SW 1271 (cell line): ENCODE measurements around the gene LRBA.

Experiments used
- DNase-seq, 2 experiments: peaks; one replicate each; lab custom pipeline; 2025; lab: John Stamatoyannopoulos, UW

LRBA gene

DNA sequence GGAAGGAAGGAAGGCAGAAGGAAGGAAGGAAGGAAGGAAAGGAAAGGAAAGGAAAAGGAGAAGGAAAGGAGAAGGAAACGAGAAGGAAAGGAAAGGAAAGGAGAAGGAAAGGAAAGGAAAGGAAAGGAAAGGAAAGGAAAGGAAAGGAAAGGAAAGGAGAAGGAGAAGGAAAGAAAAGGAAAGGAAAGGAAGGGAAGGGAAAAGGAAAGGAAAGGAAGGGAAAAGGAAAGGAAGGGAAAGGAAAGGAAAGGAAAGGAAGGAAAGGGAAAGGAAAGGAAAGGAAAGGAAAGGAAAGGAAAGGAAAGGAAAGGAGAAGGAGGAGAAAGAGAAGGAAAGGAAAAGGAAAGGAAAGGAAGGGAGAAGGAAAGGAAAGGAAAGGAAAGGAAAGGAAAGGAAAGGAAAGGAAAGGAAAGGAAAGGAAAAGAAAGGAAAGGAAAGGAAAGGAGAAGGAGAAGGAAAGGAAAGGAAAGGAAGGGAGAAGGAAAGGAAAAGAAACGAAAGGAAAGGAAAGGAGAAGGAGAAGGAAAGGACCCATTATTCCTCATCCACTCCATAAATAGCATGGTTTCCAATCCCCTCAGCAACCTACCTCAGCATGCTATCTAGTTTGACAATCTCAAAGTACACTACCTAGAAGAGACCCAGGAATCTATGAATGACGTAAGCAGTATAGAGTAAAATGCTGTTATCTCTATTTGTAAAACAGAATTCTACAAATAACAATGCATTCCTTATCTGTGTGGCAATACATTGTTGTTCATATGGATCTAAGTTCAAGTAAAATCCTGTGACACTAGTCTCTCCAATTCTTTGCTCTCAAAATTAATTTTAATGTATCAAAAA lies 209.7 kb downstream of the LRBA start:
- DNase-seq, result no peak

DNA sequence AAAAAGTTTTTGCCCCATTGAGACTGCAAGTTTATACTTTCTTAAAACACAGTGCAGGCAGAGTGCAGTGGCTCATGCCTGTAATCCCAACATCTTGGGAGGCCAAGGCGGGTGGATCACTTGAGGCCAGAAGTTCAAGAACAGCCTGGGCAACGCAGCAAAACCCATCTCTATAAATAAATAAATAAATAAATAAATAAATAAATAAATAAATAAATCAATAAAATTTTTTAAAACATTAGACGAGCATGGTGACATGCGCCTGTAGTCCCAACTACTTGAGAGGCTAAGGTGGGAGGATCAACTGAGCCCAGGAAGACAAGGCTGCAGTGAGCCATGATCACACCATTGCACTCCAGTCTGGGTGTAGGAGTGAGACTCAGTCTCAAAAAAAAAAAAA lies 213.3 kb downstream of the LRBA start:
- no peak for DNase-seq

DNA sequence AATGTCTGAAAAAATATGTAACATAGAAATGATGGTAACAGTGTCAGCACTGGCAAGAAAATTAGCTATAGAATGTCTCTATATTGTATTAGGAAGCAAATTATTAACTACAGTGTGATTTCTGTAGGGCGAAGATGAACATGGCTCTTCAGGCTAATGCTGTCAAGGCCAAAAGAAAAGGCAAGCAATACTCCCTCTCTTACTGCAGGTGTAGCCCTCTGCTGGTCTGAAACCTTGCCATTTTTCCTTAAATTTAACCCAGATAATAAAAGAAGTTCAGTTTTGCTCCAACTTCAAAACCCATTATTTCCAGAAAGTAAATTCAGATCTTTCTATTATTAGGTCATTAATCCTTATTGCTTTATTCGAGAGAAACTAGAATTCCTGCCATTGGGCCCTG lies 215.9 kb downstream of the LRBA start:
- peak in 1 of 2 experiments; percentile 7 for DNase-seq

DNA sequence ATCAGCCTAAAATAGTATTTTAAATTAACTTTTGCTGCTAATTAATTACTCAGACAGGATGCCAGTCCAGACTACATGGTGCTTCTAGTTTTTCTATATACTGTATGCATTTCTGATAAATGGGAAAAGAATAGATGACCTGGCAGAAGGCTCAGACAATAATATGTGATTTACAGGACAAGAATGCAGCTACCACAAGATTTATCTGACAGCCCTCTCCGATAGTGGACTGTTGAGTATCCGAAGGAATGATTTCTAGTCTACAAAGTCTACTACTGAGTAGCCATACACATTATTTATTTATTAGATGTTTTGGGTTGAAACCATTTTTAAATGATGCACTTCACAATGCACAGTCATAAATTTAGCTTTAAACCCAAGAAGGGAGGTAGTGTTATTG lies 220.4 kb downstream of the LRBA start:
- DNase-seq, result no peak

DNA sequence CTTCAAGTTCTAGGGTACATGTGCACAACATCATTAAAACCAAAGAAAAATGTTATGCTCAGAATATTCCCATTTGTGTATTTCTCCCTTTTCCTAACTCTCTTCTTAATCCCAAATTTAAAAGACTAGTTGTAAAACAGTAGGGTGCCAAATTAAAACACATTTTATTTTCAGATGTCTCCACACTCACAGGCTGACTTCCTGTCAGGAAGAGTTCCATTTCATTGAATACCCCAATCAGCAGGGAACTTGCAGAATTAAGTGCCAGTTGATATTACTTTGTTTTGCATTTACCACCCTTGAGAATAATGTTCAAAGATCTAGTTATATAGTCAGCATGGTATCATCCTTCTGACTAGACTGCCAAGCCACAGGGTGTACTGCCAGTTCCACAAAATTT lies 225.2 kb downstream of the LRBA start:
- no peak for DNase-seq

DNA sequence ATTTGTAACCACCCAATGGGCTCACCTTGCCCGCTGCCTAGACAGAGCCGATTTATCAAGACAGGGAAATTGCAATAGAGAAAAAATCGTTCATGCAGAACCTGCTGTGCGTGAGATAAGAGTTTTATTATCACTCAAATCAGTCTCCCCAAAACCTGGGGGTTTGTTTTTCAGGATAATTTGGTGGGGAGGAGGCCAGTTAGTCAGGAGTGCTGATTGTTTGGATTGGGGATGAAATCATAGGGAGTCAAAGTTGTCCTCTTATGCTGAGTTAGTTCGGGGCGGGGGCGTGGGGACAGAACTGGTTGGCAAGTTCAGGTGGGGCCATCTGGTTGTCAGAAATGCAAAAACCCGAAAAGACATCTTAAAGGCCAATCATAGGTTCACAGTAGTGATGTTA lies 230.1 kb downstream of the LRBA start:
- no peak for DNase-seq

DNA sequence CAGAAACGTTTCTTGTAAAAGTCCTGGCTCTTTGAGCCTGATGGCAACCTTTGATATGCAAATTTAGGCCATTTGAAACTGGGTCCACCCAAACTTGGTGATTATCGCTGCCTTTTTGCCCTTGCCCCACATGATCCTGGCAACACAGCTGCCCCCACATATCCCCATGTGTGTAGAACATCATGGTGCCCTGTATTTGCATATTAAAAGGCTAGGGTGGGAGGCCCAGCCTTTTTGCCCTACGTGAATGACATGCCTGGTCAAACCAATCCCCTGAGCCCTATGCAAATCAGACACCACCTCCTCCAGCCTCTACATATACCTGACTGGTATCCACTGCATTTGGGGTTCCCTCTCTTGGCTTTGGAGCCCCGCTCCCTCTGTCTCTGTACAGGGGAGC lies 230.8 kb downstream of the LRBA start:
- DNase-seq, result no peak

DNA sequence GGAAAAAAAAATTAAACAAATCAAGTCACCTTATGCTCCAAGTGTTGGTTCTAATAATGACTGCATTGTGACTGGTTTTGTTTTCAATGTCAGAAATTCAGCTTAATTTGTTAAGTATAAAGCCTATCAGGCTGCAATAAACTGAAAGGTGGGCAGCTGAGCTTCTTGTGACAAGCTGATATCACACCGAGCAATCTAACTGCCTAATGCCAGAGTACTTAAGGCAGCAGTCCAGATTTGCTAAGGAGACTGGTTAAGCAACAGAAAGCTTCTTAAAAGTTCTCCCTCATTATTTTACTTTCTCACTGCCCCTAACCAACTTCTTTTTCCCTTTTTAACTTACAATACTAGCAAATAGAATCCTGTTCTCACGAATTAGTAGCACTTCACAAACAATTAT lies 232.2 kb downstream of the LRBA start:
- no peak for DNase-seq

DNA sequence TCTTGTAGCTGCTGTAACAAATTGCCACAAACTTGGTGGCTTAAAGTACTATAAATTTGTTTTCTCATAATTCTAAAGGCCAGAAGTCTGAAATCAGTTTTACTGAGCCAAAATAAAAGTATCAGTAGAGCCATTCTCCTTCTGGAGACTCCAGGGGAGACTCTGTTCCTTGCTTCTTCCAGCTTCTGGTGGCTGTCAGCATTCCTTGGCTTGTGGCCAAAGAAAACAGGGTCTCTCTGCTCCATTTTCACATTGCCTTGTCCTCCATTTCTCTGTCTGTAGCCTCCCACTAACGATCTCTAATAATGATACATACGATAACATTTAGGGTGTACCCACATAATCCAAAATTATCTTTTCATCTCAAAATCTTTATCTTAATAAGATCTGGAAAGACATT lies 232.8 kb downstream of the LRBA start:
- no peak for DNase-seq

DNA sequence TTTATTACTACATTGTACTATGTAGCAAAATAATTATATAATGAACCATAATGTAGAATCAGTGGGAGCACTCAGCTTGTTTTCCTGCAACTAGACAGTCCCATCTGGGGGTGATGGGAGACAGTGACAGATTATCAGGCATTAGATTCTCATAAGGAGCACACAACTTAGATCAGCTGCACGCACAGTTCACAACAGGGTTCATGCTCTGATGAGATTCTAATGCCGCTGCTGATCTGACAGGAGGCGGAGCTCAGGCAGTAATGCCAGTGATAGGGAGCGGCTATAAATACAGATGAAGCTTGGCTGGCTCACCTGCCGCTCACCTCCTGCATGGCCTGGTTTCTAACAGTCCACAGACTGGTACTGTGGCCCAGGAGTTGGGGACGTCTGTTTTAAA lies 233.9 kb downstream of the LRBA start:
- DNase-seq, result no peak

DNA sequence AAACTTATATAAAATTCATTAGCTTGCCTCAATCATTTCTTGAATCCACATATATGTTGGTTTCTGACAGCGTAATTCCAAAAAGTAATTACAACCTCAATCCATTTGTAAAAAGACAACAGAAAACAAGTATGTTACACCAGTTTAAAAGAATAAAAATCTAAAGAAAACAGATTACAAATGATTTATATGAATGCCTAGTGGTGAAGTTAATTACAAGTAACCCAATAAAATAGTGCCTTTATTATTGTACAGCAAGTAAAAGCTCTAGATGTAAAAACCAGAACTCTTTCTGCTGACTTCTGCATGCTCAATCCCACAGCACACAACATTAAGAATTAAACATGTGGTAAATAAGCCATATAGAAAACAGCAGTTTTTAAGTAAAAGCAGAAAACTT lies 235.4 kb downstream of the LRBA start:
- no peak for DNase-seq

DNA sequence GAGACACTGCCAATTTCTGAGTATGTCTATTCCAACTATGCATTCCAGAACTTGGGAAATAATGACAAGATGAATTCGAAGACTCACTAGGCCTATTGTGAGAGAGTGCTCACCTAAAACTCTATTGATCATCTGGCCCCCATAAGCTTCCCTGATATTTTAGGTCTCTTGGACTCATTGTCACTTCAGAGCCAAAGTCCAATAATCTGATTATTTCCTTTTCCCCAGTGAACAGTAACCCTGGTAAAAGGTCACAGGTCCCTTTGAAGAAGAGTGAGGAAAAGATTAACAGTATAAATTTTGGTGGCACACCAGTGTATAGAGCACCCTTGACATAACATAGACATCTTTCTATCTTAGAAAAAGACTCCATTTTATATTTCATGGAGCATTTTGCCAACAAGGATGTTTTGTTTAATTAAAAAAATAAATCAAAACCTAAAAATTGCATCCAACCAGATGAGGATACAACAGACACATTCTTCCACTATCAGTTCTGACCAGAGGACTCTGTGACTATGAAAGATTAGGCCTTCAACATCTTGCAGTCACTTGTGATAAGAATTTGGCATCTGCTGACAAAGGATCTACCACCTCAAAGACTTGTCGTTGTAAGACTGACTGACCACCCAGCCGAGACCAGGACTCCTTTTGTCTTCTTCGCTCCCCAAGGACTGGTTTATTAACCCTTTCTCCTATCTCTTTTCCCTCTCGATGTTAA lies 241.2 kb downstream of the LRBA start:
- DNase-seq, result no peak

DNA sequence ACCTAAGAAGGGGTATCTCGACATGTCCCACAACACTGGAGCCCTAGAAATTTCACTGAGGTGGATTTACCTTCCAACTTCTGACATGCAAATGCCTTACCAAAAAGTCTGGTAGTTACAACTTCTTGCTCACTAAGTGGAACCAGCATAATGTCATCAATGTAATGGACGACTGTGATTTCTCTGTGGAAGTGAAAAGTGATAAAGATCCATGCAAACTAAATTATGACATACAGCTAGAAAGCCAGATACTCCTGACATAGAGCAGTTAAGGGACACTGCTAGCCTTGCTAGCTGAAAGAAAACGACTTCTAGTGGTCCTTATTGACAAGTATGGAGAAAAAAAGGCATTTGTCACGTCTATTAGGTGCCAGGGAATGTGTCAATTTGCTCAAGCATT lies 242.1 kb downstream of the LRBA start:
- no peak for DNase-seq

DNA sequence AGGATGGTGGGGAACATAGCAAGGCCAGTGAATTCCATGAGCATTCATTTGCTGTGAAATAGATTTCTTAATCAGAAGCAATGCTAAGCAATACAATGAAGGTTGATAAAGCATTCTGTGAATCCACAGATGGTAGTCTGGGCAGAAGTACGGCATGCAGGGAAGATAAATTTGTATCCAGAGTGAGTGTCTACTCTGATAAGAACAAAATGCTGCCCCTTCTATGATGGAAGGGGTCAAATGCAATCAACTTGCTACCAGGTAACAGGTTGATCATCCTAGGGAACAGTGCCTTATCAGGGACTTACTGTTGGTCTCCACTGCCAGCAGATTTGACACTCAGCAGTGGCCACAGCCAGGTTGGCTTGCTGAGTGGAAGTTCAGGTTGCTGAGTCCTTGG lies 243.7 kb downstream of the LRBA start:
- no peak for DNase-seq

DNA sequence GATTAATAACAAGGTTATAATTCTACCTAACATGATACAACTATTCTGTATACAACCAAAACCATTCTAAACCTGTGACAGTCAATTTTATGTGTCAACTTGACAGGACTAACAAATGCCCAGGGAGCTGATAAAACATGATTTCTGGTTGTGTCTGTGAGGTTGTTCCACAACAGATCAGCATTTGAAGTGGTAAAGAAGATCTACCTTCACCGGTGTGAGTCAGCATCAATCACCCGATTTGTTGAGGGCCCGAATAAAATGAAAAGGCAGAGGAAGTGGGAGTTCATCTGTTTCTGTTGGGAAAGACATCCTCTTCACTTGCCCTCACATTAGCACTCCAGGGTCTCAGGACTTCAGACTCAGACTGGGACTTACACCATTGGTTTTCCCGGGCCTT lies 245.2 kb downstream of the LRBA start:
- DNase-seq, result no peak

DNA sequence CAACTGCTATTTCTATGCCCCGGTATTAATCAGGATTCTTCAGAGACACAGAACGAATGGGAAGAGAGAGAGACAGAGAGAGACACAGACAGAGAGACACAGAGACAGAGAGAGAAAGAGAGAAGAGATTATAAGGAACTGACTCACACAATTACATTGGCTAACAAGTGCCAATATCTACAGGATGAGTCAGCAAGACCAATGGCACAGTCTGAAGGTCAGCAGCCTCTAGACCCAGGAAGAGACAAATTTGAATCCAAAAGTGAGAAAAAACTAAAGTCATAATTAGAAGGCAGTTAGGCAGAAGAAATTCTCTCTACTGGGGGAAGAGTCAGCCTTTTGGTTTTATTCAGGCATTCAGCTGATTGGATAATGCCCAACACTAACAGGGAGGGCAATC lies 245.8 kb downstream of the LRBA start:
- peak; percentile 30 to 43 for DNase-seq

DNA sequence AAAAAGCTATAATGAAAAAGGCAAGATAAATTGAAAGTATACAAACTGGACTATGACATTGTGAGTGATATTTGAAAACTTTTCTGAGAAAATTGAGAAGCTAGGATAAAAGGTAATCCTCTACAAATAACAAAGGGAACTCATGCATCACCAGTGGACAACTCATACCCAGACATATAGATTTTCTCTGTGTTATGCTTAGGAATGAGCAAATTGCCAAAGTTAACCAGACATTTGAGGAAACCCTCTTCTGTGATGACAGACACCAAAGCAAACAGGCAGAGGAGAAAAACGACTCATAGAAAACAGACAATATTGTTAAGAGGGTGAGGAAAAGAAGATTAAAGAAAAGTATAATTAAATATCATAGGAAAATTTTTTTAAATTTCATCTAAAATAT lies 246.6 kb downstream of the LRBA start:
- DNase-seq, result no peak

DNA sequence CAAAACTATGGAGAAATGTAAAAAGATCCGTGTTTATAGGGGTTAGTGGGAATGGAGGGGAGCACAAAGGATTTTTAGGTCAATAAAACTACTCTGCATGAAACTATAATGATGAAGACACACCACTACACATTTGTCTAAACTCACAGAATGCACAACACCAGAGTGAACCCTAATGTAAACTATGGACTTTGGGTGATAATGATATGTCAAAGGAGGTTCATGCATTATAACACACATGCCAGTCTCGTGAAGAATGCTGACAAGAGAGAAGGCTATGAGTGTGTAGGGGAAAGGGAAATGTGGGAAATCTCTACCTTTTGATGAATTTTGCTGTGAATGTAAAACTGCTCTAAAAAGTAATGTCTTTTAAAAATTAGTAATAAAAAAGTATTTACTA lies 249.9 kb downstream of the LRBA start:
- DNase-seq, result no peak

DNA sequence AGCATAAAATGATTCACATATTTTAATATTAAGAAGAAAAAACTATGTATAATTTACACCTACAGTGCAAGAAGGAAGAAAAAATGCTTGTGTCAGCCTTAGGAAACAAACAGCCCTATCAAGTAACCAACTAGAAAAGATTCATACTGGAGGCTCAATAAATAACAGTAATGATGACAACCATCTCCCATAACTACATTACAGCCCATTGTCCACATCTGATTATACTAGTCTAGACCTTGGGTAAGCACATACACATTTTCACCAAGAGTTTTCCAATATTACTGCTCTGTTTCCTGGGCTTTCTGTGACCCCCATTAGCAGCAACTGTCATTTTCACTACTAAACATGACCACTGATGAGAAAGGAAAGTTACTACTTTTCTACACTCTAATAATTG lies 263.4 kb downstream of the LRBA start:
- no peak for DNase-seq

DNA sequence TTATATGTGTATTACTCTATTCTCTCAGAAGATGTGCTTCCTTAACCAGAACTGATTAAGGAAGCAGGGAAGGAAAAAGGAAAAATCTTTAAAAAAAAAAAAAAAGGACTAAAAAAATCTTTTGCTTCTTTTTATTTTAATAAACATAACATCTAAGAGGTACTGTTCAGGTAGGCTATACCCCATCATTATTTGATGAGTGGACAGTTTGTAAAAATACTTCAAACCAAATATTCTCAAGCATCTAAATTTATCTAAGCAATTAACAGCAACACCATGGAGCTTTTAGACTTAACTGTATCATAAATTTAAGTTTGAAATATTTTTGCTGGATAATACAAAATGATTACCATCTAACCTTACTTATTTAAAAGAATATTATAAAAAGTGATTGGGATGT lies 264.3 kb downstream of the LRBA start:
- DNase-seq, result no peak

DNA sequence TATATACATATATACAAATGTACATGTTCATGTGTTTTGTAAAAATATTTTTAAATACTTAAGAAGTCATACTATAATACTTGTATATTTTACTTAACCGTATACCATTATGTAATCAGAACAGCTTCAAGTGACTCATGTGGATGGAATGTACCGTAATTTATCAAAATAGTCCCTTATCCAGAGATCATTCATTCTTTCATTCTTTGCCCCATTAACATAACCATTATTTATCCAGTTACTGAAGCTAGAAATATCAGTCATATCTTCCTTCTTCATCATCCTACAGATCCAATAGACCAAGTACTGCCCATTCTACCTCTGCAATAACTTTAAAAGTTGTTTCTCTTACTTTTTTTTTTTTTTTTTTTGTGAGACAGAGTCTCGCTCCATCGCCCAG lies 268.9 kb downstream of the LRBA start:
- no peak for DNase-seq

DNA sequence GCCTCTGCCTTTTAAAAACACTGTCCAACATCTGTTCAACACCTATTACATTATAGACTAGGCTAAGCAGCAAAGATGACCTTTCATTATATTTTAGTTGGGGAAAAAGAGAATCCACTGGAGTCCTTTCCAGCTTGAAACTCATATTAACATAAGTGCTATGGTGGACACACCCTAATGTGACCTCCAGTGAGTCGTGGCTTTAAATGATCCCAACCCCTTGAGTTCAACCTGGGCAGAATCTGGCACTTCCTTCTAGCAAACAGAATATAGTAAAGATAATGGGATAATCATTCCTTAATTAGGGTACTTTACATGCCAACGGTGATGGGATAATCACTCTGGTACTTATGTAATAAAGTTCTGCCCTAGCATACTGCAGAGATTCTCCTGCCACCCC lies 270.5 kb downstream of the LRBA start:
- no peak for DNase-seq

DNA sequence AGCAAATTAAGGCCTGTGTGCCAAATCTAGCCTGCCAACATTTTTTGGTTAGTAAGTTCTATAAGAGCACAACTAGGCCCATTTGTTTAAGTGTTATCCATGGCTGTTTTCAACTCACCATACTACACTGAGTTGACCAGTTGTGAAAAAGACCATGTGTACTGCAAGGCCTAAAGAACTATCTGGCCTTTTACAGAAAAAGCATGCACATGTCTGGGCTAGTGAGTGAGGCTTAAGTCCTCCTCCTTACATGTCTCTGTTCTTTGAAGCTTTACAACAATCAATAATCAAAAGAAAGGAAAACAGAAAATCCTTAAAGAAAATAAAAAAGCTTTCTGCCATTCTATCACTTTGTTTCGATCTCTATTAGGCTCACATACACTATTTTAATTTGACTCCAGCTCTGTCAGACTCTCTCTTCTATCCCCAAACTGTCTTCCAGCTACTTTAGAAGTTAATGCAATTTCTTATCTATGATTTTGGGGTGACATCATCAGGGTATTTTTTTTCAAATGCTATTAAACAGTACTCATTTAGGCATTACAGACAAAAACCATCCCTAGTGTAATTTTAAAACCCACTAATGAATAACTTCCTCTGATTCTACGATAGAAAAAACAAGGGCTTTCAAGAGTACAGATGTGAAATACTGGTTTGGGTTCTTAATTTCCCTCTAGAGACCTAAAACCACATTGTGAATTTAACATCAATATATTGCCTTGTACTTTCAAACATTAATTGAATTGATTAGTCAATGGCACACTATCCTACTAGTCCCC lies 271.3 kb downstream of the LRBA start:
- DNase-seq, result no peak
